ENCODE data around the gene ADNP2.

DNA sequence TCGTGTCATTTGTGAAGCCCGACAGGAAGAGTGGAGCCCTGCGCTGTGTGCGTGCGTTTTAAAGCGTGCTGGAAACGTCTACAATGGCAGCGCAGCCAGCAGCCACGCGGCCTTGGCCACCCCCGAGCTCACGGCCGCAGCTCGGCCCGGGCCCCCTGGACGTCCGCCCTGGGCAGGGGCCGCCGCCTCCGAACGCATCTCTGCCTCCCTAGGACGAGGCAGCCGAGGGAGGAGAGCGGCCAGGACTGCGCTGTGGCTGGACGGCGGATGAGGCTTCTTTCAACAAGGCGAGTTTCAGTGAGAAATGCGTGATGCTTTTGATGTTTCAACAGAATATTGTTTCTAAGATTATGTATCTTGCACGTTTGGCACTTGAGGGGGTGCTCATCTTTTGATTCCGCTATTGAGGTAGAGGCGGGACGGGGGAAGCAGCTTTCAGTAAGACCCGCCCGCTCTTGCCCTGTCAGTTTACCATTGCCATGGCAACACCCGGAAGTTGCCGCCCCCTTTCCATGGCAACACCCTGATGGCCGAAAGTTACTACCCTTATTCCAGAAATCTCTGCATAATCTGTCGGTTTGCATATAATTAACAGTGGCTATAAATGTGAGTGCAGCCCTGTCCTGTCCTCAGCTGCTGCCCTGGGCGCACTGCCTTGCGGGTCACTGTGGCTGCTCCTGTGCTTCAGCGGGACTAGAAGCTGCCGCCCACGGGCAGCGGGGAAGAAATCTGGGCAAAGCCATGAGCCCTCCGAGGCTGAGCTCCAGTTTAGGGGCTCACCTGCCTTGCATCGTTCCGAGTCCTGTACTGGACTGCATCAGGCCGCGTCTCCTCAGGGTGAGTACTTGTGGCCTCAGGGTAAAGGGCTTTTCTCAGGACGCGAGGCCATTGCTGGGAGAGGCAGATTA lies 38.6 kb downstream of the ADNP2 start:
- TF ChIP-seq, protein P1, sequence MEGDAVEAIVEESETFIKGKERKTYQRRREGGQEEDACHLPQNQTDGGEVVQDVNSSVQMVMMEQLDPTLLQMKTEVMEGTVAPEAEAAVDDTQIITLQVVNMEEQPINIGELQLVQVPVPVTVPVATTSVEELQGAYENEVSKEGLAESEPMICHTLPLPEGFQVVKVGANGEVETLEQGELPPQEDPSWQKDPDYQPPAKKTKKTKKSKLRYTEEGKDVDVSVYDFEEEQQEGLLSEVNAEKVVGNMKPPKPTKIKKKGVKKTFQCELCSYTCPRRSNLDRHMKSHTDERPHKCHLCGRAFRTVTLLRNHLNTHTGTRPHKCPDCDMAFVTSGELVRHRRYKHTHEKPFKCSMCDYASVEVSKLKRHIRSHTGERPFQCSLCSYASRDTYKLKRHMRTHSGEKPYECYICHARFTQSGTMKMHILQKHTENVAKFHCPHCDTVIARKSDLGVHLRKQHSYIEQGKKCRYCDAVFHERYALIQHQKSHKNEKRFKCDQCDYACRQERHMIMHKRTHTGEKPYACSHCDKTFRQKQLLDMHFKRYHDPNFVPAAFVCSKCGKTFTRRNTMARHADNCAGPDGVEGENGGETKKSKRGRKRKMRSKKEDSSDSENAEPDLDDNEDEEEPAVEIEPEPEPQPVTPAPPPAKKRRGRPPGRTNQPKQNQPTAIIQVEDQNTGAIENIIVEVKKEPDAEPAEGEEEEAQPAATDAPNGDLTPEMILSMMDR (IDR thresholded peaks at IDR 0.05; ENCODE audit: low read length) = no peak
- TF ChIP-seq EZH2 (IDR thresholded peaks at IDR 0.05; ENCODE audit: borderline replicate concordance, low read length) = no peak
